Transverse colon (tissue), 3 donors: ENCODE results near the gene TRABD2B.

Experiments used
- POLR2A ChIP-seq: fragments of 450-650 bp; IDR thresholded peaks from one replicate; pipeline ENCODE4 v1.6.1; 2016; ENCODE audit warnings: antibody characterized with exemption, mild to moderate bottlenecking, moderate library complexity
- TF ChIP-seq, protein P1 (sequence below), 5 experiments: fragments of 200-600 bp in 3 of 5; fragments of 450-650 bp in 2 of 5; sonication (generic) in 3 of 5; IDR thresholded peaks; 1 replicate in 2 of 5; 2 replicates in 3 of 5; pipeline ENCODE4 v1.5.1; 2016 to 2017; ENCODE audit warnings: antibody characterized with exemption in 5 of 5, inconsistent platforms in 3 of 5, mild to moderate bottlenecking in 2 of 5, moderate library complexity in 1 of 5

DNA sequence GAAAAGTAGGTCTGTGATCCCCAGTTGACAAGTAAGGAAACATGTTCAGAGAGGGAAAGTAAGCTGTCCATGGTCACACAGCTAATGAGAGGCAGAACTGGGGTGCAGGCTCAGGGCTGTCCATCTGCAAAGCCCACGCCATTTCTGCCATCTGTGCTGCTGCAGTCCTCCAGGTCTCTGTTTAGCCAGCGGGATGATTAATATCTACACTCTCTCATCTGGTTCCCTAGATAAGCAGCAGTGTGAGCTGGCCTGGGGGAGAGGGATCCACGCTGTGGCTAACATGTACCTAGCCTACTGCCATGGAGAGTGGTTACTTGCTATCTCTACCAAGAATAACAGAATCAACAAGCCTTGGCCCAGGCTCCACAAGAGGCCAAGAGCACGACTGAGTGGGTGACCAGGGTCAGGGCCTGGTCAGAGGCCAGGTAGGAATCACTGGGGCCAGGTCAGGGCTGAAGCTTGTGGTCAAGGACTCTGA, 75.2 kb downstream of the TRABD2B start:
- no peak for TF ChIP-seq POLR2A
- TF ChIP-seq, protein P1, sequence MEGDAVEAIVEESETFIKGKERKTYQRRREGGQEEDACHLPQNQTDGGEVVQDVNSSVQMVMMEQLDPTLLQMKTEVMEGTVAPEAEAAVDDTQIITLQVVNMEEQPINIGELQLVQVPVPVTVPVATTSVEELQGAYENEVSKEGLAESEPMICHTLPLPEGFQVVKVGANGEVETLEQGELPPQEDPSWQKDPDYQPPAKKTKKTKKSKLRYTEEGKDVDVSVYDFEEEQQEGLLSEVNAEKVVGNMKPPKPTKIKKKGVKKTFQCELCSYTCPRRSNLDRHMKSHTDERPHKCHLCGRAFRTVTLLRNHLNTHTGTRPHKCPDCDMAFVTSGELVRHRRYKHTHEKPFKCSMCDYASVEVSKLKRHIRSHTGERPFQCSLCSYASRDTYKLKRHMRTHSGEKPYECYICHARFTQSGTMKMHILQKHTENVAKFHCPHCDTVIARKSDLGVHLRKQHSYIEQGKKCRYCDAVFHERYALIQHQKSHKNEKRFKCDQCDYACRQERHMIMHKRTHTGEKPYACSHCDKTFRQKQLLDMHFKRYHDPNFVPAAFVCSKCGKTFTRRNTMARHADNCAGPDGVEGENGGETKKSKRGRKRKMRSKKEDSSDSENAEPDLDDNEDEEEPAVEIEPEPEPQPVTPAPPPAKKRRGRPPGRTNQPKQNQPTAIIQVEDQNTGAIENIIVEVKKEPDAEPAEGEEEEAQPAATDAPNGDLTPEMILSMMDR (IDR thresholded peaks at IDR 0.05), result no peak
